GM21723 (cell line): ENCODE results near the gene CPNE2.
"Not testable (repeated sequence)": the region's sequence is repeated elsewhere in the genome, so short reads cannot be mapped to it uniquely, and the experiment has no call there.

Experiments
- ATAC-seq: cut with Tn5 transposase; IDR thresholded peaks from one replicate; pipeline ENCODE4 v1.9.1; 2021; ENCODE audit warnings: mild to moderate bottlenecking, moderate library complexity; ENCODE audit not compliant: unreplicated experiment

CPNE2 gene

DNA sequence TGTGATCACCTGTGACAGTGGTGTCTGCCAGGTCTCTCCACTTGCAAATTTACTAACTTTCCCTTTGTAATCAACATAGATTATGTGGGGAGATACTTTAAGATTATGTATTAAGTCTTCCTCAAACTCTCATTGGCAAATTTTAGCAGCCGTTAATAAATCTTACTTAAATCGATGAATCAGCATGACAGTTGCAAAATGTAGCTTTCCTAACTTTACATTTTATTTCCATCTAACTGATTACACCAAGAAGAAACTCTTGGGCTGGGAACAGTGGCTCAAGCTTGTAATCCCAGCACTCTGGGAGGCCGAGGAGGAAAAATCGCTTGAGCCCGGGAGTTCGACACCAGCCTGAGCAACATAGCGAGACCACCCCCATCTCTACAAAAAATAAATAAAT, 23.3 kb upstream of the CPNE2 start:
- no peak for ATAC-seq

DNA sequence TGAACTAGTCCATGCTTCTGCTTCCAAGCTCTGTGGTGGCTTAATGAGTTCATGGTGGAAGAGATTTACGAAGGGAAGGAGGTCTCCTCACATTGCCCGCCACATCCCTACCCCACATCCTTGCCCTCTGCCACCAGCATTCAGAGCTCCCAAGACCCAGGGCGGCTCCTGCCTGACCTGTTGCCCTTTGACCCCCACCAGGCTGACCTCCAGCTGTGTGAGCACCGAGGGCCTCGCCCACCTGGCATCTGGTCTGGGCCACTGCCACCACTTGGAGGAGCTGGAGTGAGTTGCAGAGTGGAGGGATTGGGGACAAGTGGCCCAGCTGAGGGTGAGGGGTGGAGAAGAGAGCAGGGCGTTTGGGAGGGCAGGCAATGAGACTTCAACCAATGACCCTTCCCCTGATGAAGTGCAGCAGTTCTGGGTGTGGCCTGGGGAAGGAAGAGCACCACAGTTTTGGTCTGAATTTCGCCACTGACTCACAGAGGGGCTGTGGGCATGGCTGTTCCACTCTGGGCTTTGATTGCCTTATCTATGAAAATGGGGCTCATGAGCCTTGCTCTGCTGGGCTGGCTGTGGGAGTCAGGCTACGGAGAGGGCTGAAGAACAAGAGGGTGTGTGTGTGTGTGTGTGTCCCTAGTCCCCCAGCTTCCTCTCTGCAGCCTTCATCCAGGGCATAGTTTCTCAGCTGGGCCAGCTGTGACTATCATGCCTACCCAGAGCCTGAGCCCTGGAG, 22.6 kb upstream of the CPNE2 start:
- no peak for ATAC-seq

DNA sequence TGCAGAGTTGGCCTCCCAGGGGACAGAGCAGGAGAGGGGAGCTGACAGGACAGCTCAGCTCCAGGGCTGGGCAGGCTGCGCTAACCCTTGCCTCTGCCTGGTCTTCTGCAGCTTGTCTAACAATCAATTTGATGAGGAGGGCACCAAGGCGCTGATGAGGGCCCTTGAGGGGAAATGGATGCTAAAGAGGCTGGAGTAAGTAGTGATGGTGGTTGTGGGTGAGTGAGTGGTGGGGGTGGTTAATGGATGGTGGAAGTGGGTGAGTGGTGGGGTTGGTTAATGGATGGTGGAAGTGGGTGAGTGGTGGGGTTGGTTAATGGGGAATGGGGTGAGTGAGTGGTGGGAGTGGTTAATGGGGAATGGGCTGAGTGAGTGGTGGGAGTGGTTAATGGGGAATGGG, 22.0 kb upstream of the CPNE2 start:
- ATAC-seq: no peak

DNA sequence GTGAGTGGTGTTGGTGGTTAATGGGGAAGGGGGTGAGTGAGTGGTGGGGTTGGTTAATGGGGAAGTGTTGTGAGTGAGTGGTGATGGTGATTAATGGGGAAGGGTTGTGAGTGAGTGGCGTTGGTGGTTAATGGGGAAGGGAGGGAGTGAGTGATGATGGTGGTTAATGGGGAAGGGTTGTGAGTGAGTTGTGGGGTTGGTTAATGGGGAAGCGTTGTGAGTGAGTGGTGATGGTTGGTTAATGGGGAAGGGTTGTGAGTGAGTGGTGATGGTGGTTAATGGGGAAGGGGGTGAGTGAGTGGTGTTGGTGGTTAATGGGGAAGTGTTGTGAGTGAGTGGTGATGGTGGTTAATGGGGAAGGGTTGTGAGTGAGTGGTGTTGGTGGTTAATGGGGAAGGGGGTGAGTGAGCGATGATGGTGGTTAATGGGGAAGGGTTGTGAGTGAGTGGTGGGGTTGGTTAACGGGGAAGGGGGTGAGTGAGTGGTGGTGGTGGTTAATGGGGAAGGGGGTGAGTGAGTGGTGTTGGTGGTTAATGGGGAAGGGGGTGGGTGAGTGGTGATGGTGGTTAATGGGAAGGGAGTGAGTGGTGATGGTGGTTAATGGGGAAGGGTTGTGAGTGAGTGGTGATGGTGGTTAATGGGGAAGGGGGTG, 21.2 kb upstream of the CPNE2 start:
- not testable (repeated sequence) for ATAC-seq

DNA sequence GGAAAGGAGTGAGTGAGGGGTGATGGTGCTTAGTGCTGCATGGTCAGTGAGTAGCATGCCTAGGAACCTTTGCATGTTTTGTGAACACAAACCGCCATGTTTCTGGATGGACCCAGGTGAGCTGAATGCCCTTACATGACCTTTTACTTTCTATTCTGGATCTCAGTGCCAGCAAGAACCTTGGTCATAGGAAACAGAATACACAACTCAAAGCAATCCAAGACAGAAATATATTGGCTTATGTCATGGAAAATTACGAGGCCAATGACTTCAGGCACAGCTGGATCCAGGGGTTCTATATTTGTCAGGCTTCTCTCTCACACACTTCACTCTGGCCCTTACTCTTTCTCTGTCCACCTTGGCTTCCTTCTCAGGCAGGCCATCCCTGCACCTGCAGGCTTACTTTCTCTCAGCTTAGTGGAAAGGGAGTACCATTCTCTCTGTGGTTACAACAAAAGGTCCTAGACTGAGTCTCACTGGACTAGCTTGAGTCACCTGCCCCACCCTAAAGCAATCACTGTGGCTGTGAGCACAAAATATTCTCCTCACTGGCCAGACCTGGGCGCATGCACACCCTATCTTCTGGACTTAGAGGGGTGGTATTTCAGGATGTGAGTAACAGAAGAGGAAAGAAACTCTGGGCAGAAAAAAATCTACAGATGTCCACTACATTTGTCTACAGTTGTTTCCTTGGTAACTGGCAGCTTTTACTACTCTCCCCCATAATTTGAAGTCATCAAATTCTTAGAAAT, 20.4 kb upstream of the CPNE2 start:
- ATAC-seq: no peak

DNA sequence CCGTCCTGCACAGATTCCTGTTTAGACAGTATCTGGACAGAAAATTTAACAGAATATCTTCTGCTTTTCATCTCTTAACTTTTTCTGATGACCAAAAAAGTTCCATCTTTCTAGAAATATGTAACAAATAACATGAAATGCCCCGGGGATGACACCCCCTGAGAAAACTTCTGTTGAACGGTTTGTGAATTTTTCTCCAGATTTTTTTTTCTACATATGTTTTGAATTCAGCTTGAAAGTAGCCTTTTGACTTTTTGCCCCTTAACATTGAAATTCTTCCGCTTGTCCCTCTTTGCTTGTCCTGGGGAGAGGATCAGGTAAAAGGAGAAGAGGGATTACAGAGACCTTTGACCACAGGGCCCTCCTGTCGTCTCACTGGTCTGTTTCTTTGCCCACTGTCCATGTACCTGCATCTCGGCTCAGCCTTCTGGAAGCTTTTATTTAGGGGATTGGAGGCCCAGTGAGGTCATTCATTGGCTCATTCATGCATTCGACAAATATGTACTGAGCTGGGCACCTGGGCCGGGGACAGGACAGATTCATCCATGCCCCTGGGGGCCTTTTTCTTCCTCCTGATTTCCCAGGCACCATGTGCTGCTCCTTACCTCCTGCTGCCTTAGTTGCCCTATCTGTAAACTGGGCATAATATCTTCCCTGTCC, 19.6 kb upstream of the CPNE2 start:
- no peak for ATAC-seq

DNA sequence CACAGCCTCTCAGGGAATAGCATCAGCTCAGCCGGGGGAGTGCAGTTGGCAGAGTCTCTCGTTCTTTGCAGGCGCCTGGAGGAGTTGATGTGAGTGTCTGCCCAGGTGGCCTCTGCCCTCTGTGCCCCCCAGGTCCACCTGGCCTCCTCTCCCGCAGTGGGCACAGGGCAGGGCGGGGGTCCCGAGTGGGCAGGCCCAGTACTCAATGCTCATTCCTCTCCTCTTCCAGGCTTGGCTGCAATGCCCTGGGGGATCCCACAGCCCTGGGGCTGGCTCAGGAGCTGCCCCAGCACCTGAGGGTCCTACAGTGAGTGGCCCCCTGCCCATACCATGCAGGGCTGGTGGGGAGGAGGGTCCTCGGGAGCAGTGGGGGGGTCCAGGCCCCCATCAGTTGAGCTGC, 14.7 kb upstream of the CPNE2 start:
- ATAC-seq: no peak

DNA sequence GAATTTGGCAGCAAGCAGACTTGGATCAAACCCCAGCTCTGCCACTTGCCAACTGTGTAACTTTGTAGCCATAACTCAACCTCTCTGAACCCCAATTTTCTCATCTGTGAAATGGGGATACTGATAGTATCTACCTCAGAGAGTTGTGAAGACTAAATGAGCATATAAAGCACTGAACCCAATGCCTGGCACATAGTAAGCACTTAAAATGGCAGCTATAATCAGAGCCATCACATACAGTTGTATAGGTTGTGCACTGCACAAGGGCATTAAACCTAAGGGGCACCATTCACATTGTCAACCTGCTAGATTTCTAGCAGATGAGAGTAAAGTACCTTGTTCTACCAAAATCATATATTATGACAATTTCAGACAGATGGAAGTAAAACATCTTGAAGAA, 10.6 kb upstream of the CPNE2 start:
- no peak for ATAC-seq

DNA sequence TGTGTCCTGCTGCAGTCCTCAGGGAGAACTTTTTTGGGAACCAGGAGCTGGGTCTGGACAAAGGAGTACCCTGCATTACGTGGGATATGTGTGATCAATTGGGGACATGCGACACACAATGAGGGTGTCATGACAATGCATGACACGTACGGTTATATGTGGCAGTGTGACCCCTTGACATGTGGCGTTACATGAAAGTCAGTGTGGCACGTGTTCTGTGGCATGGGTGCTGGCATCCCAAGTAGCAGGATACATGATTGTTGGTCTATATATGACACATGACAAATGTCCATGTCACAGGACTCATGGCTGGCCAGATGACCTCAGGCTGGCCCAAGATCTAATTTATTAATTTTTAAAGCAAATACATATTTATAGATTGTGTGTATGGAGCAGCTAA, 9.7 kb upstream of the CPNE2 start:
- no peak for ATAC-seq

DNA sequence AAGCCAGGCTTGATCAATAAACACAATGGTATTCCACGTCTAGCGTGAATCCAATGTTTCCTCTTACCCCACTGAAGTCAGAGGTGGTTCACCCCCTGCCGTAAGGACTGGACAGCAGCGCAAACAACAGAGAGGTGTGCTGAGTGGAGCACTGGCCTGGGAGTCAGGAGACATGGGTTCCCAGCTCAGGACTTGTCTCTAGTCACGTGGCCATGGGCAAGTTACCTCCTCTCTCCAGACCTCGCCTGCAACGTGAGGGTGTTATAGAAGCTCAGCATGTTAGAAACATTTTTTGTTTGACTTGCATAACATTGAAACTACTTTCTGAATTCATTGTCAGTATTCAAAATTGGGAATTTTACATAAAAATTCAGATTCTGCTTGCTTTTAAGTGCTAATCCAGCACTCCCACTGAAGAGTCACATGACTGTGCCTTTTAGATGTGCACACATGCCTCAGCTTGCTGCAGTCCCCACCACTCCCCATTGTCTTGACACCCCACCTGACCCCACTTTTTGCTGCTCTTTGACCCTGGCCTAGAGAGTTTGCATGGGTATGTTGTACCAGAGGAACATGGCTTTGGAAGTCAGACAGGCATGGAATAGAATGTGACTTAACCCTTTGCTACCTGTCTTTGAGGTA, 8.8 kb upstream of the CPNE2 start:
- ATAC-seq: no peak

DNA sequence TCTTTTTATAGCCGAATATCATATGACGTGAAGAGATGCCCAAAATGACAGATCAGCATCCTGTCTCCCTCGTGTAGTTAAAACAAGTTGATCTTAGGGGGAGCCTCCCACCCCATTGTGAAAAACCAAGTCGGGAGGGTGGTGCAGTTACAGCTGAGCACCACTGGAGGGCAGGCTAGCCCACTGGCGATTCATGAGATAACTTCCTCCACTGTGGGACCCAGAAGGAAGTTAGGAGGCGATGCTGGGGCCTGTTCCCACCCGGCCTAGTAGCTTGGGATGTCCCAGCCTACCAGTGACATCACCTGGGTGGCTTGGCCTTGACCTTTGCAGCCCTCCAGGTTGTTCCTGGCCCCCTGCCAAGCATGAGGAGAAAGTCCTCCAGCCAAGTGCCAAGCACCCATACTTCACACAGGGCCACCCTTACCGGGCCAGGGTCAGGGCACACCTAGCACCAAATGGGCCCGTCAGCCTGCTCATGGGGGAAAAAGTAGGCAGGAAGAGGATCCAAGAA, 8.1 kb upstream of the CPNE2 start:
- ATAC-seq: no peak

DNA sequence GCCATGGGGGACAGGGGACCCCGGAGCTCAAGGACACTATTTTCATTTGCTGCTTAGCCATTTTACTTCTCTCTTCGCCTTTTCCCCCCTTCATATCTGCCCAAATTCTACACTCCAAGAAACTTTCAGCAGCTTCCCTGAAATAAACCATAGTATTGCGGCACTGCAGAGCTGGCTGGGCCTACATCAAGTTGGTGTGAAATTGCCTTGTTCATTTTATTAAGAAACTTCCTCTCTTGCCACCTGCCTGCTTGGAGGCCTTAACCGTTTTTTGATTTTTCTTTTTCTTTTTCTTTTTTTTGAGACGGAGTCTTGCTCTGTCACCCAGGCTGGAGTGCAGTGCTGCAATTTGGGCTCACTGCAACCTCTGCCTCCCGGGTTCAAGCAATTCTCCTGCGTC, 7.4 kb upstream of the CPNE2 start:
- no peak for ATAC-seq

DNA sequence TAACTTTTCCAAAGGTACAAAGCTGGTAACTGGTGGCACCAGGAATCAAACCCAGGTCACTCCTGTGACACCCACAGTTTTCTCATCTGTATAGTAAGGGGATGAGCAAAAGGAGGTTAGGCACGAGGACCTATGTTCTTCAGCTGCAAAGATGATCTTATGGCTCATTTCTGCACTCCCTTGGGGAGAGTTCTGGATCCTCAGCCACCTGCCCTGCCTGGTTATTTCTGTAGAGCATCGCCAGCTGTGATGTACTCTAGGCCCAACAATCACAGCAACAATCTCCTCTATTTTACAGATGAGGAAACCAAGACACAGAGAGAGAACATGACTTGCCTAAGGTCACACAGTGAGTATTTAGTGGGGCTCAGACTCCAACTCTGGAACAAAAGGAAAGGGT, 5.4 kb upstream of the CPNE2 start:
- ATAC-seq: no peak

DNA sequence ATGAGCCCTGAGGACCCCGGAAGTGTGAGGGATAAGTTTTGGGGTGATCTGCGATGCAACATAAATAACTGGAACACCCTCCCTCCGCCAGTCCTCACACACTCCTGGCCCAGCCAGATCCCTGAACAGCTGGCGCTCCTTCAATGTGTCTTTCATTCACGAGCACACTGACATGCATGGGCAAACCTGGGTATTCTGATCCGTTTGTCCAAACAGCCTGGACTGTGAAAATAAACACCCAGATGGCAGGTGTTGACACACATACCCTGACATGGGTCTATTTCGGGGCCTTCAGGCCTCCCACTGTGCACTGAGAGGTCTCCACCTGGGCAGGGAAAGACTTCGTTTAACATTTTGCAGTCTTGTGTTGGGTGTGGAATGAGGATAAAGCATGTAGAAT, 3.0 kb upstream of the CPNE2 start:
- ATAC-seq: no peak

DNA sequence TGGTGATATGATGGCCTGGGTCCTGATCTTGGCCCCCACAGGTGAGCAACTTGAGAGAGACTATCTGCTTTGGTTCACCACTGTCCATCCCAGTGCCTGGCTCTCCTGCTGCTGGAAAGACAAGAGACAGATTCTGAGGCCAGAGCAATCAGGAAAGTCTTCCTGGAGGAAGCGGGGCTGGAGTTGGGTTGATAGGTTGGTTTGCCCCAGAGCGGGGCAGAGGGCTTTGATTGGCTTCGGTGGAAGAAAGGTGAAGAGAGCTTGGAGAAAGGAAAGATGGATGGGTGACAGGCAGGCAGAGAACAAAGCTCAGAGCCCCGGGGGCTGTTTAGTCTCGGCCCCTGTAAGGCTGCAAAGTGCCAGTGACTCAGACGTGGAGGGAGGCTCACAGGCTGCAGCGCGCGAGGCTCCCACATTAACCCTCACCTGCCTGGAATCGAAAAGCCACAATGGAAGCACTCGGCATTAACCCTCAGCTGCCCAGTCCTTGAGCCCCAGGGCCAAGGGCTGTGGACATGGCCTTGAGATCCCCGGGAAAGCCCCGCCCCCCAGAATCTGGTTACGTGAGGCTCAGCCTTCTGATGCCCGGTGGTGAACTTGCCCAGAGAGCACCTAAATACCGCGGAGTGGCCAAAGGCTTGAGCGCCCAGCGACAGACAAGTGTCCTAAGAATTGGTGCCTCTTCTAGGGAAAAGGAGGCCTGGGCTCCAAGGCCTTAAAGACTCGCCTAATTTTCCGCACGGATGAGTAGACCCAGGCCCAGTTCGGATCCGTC, 996 bp upstream of the CPNE2 start:
- ATAC-seq: no peak

DNA sequence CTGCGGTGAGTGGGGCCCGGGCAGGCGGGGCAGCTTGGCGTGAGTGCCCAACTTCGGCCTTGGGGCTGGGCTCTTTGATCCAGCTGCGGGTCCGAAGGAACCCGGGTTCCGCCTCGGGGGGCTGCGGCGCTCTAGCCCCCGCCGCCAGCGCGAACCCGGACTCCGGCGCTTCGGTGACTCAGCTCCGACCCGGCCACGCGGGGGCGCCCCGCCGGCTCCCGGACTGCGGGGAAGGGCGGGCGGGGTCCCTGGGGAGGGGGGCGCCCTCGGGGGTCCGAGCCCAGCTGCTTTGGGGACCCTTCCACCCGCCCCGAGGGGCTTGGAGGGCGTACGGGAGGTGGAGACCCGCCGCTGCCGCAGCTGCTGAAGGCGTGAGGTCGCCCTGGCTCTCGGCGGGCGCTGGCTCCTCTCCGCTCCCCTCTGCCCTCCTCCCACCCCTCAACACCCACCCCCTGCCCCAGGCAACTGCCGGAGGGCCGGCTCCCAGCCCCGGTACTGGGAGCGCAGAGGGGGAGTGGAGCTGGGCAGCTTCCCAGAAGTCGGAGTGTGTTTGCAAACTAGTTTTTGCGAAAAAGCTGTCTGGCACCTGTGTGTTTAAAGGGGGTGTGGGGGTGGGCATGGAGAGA, 516 bp downstream of the CPNE2 start:
- peak; percentile 55 for ATAC-seq

DNA sequence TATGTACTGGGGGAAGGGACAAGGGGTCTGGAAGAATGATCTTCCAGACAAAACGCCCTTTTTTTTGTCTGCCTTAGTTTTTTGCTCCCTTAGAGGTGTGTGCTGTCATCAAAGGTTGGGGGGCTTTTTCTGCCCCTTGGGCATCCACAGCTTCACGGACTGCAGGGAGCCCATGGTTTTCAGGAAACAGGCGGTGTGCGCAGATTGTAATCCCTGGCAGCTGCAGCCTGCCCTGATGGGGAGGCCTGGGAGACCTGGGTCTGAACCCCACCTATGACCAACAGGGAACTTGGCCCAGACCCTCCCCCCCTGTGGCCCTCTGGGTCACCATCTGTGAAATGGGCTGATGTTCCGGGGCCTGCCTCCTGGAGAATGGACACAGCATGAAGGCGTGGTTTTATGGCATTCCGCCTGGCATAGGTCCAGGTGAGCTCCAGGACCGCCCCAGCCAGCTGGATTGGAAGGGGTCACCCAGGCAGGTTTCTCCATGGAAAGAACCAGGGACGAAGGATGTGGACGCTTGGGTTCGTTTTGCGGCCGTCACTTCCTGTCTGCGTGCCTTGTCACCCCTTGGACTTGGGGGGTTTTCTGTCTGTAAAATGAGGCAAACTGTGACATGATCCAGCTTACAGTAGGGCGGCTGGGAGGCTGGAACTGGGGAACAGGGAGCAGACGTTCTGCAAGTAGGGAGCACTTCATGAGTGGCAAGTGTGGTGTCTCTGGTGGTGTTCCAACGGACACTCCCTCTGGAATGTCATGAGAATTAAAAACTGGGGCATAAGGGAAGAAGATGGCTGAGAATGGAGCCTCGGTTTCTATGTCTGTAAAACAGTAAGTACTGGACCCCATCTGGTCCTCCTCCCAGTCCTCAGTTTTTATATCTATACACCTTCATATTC, 1.5 kb downstream of the CPNE2 start:
- ATAC-seq: no peak

DNA sequence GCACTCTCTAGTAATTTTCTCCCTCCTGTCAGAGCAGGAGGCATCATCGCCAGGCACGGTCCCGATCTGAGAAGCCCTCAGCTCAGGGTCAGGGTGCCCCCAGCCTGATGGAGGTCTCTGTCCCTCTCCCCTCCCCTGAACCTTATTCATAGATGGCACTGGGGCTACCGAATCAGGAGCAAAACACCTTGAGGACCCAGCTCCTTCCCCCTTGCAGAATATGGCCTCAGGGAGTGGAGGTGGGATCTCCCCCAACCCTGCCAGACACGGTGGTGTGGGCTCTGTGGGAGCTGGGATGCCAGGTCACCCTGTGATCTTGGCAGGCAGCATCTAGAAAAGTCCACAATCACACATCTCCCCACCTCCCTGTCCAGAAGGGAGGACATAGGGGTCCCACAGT, 2.5 kb downstream of the CPNE2 start:
- no peak for ATAC-seq

DNA sequence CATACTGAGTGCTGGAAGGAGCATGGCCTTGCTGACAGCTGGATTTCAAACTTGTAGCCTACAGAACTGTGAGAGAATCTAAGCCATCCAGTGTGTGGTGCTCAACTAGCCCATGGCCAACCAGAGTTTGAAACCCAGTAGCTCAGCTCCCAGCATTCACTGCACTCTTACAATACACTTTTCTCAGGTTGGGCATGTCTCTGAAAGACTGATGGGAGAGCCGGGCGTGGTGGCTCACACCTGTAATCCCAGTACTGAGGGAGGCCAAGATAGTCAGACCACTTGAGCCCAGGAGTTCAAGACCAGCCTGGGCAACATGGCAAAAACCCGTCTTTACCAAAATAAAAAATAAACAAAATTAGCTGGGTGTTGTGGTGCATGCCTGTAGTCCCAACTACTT, 3.8 kb downstream of the CPNE2 start:
- ATAC-seq: no peak
